IMR-90 (cell line): ENCODE data around the gene PPM1F.

Source experiments
- CTCF ChIP-seq: conservative IDR thresholded peaks from 2 replicates; pipeline ENCODE4 v1.5.1; 2012; ENCODE audit warnings: mild to moderate bottlenecking, low read depth, low read length, improper control_type of control experiment
- POLR2A ChIP-seq: IDR thresholded peaks from 2 replicates; pipeline ENCODE4 v1.6.1; 2012; ENCODE audit warnings: mild to moderate bottlenecking, low read depth, low read length

- TF ChIP-seq POLR2A = no peak
- TF ChIP-seq CTCF = no peak
These were observed 10.6 kb upstream of the PPM1F start for GRCh38 chr22:21963286-21963685.
